HG03469 (cell line): ENCODE data around the gene IFI44L.

Source experiments
- ATAC-seq: cut with Tn5 transposase; IDR thresholded peaks from one replicate; pipeline ENCODE4 v1.9.1; 2021; ENCODE audit warnings: mild to moderate bottlenecking, moderate library complexity, moderate number of reproducible peaks; ENCODE audit not compliant: unreplicated experiment

The IFI44L gene

DNA sequence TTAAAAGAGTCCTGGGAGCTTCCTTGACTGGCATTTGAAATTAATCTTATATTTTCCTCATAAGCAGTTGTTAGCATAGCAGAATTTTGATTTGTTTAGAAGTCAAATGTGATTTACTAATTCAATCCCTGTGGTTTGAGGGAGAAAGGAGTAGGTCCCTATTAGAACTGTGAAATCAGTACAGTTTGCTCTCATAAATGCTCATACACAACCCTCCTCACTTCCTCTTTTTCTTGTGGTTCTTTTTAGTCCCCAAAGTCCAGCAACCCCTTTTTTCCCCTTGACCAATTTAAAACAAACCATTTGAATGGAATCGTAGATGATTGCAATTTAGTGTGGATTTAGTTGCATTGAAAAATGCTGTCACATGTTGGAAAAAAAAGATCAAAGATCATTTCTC lies 20.2 kb downstream of the IFI44L start:
- peak; percentile 42 for ATAC-seq

DNA sequence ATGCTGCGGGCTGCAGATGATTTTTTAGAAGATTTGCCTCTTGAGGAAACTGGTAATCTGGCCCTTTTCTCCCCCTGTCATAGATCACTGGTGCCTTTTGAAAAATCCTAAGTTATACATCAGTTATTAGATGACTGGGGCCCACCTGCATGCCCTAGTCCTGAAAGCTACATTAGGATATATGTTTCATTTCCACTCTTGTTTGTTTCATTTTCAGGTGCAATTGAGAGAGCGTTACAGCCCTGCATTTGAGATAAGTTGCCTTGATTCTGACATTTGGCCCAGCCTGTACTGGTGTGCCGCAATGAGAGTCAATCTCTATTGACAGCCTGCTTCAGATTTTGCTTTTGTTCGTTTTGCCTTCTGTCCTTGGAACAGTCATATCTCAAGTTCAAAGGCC lies 21.3 kb downstream of the IFI44L start:
- no peak for ATAC-seq

DNA sequence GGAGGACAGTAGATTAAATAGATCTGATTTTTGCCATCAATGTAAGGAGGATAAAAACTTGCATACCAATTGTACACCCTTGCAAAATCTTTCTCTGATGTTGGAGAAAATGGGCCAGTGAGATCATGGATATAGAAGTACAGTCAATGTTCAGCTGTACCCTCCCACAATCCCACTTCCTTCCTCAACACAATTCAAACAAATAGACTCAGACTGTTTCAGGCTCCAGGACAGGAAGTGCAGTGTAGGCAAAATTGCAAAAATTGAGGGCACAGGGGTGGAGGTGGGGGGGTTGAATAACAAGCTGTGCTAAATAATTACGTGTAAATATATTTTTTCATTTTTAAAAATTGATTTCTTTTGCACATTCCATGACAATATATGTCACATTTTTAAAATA lies 25.5 kb downstream of the IFI44L start:
- no peak for ATAC-seq

DNA sequence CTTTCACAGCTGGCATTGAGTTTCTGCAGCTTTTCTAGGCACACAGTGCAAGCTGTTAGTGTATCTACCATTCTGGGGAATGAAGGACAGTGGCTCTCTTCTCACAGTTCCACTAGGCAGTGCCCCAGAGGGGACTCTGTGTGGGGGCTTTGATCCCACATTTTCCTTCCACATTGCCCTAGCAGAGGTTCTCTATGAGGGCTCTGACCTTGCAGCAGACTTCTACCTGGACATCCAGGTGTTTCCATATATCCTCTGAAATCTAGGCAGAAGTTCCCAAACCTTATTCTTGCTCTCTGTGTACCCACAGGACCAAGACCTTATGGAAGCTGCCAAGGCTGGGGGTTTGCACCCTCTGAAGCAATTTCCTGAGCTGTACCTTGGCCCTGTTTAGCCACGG lies 27.0 kb downstream of the IFI44L start:
- ATAC-seq, result no peak

DNA sequence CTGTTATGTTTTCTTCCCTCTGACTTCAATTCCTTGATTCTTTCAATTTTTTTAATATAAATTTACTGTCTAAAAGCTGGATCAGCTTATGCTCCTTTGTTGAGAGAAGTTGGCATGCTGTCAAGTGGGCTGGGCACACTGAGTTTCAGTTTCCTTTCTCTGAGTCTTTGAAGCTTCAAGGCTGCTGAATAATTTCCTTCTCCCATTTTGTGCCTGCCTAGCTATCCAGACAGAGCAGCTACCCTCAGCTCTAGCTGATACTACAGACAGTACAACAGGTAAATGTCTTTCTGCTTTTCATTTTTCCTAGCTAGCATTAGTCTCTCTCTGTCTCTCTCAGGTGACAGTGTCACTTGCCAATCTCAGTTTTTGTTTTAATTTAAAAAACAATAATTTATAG lies 29.4 kb downstream of the IFI44L start, which contains the start of gene IFI44:
TSS of gene IFI44 (plus strand) at position 204 of the 400 bp plus-strand sequence. CDS start 365 bp downstream, outside the sequence.
- peak; percentile 91 for ATAC-seq

DNA sequence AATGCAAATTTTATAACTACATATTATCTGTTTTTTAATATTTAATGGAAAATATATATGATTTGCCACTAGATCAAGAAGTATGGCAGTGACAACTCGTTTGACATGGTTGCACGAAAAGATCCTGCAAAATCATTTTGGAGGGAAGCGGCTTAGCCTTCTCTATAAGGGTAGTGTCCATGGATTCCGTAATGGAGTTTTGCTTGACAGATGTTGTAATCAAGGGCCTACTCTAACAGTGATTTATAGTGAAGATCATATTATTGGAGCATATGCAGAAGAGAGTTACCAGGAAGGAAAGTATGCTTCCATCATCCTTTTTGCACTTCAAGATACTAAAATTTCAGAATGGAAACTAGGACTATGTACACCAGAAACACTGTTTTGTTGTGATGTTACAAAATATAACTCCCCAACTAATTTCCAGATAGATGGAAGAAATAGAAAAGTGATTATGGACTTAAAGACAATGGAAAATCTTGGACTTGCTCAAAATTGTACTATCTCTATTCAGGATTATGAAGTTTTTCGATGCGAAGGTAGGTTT lies 29.9 kb downstream of the IFI44L start:
- no peak for ATAC-seq

DNA sequence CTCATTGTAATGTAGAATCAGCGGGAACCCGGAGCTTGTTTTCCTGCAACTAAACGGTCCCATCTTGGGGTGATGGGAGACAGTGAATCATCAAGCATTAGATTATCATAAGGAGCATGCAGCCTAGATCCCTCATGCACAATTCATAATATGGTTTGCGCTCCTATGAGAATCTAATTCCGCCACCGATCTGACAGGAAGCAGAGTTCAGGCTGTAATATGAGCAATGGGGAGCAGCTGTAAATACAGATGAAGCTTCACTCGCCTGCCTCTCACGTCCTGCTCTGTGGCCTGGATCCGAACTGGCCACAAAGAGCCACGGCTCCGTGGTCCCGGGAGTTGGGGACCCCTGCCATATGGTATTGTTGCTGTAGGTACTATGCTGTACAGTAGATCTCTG lies 31.0 kb downstream of the IFI44L start:
- ATAC-seq, result no peak

DNA sequence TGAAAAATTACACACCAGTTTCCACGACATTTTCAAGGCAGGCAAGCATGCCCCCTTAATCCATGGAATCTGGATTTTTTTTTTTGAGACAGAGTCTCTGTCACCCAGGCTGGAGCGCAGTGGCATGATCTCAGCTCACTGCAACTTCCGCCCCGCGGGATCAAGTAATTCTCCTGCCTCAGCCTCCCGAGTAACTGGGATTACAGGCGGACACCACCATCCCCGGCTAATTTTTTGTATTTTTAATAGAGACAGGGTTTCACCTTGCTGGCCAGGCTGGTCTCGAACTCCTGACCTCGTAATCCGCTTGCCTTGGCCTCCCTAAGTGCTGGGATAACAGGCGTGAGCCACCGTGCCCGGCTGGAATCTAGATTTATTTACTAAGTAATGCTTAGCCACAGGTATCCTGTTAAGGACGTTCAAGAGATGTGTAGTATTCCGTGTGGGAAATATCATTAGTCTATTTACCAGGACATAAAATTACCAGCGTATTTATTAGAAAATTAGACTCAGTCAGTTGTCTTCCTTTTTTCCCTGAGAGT lies 31.8 kb downstream of the IFI44L start:
- no peak for ATAC-seq

DNA sequence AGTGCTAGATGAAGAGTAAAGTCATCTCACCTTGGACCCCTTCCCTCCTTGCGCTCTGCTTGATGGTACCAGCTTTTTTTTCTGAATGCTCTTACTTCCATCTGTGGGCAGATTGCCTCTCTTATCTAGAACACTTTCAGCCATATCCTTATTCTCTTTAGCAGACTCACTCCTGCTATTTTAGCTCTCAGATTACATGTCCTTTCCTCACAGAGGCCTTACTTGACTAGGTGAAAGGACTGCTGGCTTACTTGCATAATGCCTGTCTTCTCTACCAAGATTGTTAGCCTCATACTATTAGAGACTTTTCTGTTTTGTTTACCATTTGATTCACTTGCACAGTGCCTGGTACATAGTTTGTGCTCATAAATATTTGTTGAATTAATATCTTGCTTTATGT lies 38.7 kb downstream of the IFI44L start:
- no peak for ATAC-seq

DNA sequence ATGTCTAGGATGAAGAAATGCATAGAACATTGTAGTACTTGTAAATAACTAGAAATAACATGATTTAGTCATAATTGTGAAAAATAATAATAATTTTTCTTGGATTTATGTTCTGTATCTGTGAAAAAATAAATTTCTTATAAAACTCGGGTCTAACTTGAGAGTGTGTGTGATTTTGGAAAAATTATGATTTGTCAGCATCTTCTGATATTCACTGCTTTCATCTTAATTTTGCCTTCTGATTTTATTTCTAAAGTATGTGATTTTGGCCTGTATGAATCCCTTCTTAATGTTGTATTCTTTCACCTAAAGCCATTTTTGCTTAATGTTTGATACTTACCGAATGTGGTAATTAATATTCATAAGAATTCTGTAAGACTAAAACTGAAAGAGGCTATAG lies 43.7 kb downstream of the IFI44L start:
- ATAC-seq, result no peak

DNA sequence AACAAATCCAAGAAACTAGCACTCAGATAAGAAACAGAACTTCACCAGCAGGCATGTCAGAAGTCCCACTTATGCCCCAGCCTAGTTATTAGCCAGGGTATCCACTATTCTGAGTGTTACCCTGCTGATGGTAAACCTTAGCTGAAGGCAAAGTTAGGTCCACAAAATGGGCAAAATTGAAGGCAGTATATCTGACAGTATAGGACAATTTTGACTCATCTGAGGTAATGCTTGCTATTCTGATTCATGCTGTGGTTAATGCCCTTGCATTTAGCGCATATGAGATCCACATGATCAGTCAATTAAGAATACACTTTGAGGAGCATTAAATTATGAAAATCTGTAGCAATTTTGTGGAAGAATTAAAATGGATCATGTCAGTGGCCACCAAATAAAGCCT lies 44.5 kb downstream of the IFI44L start:
- ATAC-seq, result no peak

DNA sequence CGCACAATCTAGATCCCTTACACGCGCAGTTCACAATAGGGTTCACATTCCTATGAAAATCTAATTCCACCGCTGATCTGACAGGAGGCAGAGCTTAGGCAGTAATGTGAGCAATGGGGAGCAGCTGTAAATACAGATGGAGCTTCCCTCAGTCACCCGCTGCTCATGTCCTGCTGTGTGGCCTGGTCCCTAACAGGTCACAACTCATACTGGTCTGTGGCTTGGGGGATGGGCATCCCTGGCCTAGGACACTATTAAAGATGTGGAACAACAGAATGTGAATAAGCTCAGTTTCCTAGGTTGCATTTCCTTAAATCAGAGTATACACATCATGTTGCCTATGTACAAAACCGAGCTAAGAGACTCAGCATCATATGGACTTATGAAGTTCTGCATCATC lies 45.6 kb downstream of the IFI44L start:
- no peak for ATAC-seq

DNA sequence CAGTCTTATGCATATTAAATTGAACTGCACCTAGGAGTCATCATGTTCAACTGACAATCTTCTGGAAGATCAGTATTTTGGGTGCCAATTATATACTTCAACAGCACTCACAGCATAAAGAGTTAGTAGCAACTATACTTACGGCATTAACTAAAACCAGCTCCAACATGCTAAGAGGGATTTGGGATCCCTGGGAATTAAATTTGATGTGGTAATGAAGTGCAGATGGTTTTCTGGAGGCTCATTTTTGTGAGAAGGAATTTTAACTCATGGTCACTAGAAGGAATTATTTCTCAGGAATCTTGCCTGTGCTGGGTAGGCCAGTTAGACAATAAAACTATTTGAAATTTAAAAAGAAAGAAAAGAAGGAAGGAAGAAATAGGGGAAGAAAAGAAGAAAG lies 47.7 kb downstream of the IFI44L start:
- no peak for ATAC-seq

DNA sequence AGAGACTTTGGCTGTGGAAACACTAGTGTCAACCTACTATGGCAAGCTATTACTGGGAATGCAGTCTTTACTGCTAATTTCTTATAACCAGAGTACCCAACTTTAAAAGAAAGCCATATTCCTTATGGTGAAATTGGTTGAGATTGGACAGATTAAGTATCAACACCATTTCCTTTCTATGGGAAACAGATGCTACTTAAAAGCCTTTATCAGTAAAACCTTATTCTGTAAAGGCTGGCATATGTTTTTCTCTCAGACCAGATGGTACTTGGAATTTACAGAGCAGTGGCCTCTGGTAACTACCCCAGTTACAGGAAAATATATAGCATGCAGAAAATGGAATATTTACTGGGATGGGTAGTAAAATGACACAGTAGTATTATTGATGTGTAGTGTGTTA lies 48.2 kb downstream of the IFI44L start:
- ATAC-seq, result no peak

DNA sequence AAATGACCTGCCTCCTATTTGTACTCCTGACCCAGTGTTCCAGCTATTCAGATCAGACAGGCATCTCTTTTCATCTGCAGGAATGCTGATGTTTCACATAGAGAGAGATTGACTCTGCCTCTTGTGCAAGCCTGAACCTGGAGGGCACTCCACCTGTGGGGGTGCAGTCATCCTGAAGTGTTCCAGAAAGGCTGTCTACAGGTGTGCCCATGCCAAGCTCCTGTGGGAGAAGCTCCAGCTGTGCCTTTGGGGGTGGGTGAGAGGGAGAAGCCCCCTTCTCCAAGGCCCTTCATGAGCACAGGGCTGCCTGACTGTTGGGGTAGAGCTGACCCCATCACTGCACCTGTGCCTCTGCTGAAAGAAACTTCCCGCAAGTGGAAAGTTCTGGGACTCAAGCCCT lies 52.2 kb downstream of the IFI44L start:
- ATAC-seq, result no peak

DNA sequence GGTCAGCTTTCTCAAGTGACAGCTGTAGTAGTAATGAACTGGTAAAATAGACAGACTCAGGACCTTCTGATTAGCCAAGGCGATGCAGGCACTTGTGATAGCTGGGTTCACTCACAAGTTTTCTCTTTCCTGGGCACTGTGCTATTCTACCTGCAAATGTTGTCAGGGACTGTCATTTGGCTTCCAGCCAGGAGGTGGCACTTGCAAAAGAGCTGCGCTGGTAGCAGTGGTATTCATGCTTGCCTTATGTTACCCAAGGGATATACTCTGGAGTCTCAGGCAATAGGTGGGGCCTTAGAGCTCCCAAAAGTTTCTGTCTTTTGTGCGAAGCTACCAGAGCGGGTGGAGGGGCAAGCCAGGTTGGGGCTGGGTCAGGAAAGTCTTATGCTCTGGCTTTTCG lies 52.9 kb downstream of the IFI44L start:
- no peak for ATAC-seq

DNA sequence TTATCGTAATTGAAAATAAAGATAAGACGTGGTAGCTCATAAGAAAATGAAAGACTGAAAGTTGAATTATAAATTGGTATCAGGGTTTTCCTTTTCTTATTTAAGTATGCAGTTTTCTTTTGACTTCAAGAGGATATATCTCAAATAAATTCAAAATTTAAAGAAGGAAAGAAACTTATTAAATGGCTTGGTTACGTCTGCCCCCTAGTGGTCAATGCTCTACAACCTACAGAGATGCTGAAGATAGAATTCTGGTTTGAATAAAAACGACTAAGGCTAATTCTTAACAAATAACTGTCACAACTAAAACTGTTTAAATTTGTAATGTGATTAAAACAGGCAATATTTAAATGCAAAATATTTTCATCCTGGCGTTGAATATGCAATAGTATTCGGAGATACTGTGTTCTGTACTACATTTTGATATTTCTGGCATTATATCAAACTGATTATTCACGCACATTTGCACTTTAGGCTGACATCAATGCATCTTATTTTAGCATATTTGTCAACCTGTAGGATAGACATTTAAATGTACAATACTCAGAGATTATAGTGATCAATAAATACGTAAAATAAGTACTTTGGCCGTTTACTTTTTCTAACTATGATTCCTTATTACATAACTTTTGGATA lies 56.2 kb downstream of the IFI44L start:
- no peak for ATAC-seq

DNA sequence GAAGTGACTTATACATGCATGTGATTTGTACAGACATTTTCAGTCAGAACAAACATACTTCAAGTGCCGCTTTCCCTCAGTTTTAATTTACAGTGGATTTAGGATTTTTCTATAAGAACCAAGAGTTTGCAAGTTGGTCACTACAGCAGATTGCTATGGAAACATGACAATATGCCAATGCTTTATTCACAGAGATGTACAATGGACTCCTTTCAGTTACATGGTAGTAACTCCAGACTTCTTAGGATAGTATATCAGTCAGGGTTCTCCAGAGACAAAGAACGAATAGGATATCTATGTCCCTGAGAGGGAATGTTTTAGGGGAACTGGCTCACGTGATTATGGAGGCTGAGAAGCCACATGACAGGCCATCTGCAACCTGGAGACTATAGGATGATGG lies 56.7 kb downstream of the IFI44L start:
- no peak for ATAC-seq

DNA sequence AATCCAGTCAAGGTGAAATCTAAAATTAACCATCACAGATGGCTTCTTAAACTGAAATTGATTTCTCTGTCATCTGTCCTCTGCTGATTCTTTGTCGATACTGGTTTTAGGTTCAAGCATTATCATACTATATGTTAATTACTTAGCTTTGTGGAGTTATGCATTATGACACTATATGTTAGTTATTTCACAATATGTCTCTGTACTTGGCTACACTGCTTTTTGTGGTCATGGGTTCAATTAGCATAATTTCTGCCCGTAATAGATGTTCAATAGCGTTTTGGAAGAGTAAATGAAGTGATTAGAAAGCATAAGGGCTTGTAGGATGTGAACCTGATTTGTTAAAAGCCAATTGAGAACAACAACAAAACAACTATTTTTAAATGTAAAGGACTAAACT lies 57.5 kb downstream of the IFI44L start:
- no peak for ATAC-seq

DNA sequence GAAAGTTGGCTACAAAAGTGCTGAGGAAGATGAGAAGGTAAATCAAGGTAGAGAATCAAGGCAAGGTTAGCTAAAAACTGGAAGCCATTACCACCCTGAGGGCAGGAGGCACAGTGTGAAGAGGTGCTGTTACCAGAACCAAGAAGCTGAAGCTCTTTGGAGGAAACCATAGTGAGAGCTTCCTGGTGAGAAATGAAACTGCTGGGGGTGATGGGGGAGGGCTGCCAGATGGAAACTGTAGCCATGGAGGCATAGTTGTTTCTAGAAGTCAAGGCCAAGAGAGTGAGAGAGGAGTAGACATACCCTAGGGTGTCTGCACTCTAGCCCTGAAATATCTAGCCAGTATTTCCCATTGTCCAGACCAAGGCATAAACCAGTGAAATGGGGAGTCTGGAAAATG lies 58.1 kb downstream of the IFI44L start:
- ATAC-seq, result peak; percentile 65

DNA sequence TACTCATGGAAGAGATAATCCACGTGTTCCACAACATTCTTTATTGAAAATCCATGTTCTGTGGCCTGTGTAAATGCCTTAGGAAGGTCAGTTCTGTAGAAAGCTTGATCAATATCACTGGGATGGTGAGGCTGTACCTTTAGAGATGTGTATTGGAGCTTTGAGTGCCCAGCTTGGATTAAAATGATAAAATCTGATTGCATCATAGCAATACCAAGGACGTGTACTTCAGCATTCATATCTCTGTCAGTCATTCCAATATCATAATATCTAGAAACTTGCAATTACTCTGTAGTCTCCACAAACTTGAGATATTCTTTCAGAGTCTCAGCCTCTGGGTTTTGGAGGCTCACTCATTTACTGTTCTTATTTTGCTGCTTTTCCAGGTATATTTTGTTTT lies 61.0 kb downstream of the IFI44L start:
- ATAC-seq, result no peak

DNA sequence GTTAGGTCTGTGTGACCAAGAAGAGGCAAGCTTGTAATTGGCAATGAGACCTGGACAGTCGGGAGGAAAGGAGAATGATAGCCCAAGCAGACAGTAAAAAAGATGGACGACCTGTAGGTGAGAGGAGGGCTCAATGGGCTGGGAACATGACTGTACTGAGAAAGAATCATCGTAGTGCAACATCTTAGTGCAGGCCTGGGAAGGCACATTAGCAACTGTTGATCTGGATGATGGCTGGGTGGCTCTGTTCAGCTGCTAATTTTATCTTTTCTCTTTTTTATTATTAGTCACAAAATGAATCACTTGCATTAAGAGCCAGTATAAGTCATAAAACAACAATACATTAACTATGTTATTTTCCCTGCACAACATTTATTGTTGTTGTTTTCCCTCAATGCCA lies 62.2 kb downstream of the IFI44L start:
- ATAC-seq, result no peak

DNA sequence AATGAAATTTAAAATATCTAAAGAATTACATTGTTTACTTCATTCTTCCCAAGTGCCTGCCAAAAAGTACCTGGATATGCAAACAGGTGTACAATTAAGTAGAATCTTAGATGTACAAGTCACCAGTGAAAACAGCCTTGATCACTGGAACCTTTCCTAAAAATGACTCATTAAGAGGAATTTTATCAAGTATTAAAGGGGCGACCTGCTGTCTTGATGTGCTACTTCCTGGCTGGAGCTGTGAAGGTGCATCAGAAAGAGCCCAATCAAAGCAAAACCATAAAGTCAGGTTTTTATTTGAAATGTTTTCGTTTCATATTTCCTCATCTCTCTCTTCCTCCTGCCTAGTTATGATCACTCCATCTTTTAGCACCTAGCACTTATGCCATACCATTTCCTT lies 62.8 kb downstream of the IFI44L start:
- no peak for ATAC-seq
